GM18870 (cell line): ENCODE data around the gene CDKL4.
"Not testable (repeated sequence)": the region's sequence is repeated elsewhere in the genome, so short reads cannot be mapped to it uniquely, and the experiment has no call there.

Experiments
- ATAC-seq: cut with Tn5 transposase; IDR thresholded peaks from one replicate; pipeline ENCODE4 v1.9.1; 2021; ENCODE audit warnings: moderate library complexity; ENCODE audit not compliant: unreplicated experiment

The CDKL4 gene

DNA sequence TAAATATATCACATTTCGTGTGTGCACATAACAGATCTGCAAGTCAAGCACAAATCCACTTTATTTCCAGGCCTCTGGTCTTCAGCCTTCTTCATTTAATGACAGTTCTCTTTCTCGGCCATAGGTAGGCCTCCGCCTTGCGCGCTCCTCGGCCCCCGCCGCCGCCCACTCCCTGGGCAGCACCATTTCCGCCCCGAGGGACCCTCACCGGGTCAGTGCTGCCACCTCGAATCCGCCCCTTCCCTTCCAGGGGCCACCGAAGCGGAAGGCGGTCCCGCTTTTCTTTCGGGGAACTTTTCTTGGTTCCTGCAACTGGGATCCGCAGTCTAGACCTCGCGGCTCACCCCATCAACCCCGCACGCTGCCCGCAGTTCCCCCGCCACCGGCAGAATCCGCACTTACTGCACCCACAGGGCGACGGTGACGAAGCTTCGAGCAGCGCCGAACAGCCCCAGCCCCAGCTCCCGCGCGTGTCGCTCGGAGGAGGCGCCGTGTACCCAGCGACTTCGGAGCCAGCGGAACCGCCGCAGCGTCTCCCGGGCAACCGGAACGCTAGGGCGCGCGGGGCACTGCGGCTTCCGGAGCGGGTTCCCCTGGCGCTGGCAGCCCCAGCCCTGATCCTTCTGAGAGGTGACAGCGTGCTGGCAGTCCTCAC, at the start of gene CDKL4:
TSS of gene CDKL4 (minus strand) at position 502 of the 655 bp plus-strand sequence.
- no peak for ATAC-seq

DNA sequence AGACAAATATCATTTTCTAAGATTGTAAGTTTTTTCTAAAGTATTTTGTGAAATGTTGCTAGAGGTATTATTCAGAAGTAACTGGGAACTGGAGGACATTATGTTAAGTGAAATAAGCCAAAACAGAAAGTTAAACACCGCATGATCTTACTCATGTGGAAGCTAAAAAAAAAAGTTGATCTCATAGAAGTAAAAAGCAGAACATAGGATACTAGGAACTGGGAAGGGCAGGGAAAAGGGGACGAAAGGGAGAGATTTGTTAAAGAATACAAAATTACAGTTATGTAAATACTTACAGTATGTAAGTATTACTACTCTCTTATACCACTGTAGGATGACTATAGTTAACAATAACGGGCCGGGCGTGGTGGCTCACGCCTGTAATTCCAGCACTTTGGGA, 46.7 kb upstream of the CDKL4 start:
- ATAC-seq, result no peak

DNA sequence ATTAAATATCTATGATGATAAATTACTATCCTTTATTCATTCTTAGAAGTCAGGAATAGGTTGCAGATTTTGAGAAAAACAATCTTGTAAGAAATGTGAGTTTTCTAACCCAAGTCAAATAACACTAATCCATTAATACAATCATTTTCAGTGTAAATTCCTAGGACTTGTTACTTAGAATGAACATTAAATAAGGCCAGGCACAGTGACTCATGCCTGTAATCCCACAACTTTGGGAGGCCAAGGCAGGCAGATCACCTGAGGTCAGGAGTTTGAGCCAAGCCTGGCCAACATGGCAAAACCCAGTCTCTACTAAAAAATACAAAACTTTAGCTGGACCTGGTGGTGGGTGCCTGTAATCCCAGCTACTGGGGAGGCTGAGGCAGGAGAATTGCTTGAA, 45.8 kb upstream of the CDKL4 start:
- no peak for ATAC-seq

DNA sequence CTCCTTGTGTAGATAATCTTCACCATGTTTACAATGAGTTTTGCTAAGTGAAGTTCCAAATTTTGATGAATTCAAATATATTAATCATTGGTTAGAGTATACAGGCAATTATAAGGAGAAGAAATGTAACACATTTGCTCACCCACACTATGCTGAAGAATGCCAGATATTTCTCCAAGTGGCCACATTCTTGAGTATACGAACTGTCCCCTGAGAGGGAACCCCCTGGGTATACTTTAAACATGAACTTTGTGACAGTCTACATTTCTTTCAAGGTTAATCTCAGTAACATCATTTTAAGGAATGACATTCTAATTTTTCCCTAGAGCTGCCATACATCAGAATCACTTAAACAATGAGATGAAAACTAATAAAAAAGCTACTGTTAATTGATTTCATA, 39.8 kb upstream of the CDKL4 start:
- ATAC-seq, result no peak

DNA sequence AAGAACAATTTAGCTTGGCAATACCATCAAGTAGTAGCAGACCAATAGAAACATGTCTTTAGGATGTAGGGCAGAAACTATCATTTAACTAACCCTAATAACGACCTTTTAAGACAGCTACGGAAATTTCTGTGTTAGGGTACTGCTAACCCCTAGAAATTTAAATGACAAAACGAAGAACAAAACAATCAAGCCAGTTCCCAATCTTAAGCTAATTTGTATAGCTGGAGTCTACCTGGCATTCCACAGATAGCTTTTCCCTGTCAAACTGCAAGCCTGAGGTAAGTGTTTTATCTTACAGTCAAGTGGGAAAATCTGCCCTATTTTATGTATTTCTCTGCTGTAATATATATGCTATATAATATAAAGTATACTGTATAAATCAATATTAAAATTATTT, 37.6 kb upstream of the CDKL4 start:
- no peak for ATAC-seq

DNA sequence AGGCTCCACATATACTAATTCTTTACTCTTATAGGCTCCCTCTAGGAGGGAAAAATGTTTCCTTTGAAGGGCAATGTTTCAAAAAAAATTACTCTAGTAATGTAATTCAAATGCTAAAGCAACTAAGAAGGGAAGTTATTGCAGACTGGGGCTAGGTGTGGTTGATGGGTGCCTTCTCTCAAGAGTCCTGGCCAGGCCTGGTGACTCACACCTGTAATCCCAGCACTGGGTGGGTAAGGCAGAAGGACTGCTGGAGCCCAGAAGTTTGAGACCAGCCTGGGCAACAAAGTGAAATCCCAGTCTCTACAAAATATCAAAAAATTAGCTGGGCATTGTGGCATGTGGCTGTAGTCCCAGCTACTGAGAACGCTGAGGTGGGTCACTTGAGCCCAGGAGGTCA, 31.2 kb upstream of the CDKL4 start:
- ATAC-seq, result no peak

DNA sequence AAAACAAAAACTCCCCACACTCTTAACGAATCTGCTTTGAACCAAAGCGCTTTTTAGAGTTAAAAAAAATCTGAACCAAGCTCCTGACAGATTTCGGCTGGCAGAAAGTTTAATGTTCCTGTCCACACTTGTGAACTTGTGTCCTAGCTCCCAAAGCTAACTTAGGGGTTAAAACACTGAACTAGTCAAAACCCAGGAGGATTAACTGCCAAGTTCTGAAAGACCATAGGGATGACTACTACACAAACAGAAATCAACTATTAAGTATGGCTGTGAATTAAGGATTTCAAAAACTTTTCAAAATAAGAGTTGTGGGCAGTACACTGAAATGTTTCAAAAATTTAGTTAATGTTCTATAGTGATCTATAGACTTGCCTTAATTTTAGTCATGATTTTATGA, 26.2 kb upstream of the CDKL4 start:
- no peak for ATAC-seq

DNA sequence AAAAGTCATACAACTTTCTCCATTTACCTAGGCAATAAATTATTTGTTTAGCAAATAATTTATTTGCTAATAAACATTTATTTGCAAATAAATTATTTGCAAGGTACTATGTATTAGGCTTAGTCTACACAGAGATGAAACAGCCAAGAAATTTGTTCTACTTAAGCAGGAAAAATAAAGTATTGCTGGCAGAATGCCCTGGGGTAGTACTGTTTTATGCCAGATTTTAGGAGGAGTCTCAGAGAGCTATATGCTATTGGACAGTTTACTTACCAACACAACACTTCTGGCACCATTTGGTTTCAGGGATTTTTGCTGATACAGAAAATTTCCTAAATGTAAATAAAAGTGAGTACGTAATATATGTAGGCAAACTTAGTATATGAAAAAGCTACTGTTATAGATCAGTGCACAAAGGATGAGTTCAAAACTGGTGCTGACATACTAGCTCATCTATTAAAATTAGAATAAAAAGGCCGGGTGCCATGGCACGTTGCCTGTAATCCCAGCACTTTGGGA, 23.2 kb upstream of the CDKL4 start:
- ATAC-seq, result no peak

DNA sequence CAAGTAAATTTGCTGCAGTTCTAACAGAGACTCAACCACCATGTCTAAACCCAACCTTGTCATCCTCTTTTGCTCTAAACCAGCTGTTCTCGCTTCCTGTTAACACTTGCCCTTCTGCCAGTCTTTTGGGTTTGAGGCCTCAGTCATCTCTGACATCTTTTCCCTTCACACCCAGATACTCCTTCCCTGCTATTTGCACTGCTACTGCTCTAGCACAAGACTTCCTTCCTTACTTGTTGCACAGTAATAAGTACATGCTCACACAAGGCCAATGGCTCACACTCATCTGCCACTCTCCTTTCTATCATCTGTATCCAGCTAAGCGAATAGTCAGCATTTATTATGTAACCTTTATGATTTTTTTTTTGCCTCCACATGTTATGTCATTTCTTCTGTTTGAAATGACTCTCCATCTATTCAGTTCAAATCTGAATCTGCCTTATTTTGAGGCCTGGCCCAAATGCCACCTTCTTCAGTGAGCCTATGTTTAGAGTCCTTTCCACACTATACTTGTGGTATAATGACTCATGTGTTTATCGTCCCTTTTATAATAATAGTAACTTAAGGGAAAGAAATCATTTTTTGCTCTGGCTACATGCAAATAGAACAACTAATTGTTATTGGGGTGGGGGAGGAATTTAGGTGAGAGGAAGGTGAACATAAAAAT, 22.5 kb upstream of the CDKL4 start:
- peak; percentile 71 for ATAC-seq

DNA sequence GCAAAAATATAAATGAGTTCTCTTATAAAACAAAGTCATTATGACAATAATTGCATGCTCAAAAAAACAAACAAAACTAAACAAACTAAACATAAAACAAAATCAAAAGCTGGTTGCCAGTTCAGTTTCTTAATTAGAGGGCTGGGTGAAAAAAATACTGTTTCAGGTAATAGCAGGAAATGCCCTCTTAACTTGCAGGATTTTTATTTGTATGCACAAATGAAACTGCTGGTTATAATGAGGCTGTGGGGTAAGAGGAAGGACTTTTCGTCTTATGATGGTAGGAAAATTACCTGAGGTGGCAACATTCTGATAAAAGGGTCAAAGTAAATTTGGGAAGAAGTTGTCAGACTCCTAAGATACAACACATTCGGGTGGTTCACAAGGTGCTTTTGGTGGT, 21.5 kb upstream of the CDKL4 start:
- no peak for ATAC-seq

DNA sequence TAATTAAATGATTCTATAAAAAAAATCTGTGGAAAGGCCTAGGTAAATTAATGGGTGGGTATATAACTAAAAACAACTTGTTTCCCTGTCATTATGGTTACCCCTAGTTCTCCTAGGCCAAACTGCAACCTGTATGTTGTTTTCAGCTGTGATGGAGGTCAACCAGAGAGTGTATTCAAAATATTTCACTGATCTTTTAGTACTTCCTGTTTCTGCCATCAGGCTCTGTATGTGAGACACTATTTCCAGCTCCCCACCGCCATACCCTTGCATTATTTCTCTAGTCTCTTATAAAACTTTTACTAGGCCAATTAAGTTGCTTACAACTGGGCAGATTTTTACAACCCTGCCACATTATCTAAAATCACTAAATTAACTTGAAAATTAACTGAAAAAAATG, 21.0 kb upstream of the CDKL4 start:
- no peak for ATAC-seq

DNA sequence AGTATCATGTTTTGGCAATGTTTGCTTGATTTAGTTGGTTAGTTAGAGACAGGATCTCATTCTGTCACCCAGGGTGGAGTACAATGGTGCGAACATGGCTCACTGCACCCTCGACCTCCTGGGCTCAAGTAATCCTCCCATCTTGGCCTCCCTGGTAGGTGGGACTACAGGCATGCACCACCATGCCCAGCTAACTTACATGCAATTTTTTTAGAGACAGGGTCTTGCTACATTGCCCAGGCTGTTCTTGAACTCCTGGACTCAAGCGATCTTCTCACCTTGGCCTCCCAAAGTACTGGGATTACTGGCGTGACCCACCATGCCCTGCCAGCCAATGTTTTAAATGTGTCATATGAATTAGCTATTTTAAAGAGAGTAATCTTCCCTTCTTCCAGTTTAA, 16.3 kb upstream of the CDKL4 start:
- no peak for ATAC-seq

DNA sequence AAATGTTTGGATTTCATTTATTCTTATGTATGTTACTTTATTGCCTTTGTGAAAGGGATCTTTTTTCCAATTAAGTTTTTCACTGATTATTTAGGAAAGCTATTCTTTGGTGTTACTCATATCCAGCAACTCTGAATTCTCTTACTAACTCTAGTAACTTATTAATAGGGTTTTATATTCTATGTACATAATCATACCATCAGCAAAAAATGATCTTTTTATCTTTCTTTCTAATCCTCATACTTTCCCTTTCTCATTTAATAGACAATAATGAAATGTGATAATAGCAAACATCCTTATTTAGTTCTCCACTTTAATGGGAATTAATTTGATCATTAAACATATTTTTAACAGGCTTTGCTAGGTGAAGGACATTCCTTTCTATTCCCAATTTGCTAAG, 12.3 kb upstream of the CDKL4 start:
- ATAC-seq, result no peak

DNA sequence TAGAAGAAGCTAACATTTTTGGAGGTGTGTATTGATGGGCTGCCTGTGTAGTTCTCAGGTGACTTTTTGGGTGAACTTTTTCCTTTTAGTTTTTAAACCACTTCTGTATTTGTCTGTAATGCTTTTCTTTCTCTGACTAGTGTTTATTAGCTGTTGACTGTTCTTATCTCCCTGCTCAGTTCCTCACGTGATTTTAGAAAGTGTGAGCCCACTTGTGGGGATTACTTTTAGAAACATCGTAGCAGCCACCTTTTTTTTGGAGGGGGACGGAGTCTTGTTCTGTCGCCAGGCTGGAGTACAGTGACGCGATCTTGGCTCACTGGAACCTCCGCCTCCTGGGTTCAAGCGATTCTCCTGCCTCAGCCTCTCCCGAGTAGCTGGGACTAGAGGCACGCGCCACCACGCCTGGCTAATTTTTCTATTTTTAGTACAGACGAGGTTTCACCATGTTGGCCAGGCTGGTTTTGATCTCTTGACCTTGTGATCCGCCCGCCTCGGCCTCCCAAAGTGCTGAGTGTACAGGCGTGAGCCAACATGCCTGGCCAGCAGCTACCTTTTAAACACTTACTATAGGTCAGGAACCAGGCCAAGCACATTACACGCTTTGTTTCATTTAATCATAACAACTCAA, 9.2 kb upstream of the CDKL4 start:
- no peak for ATAC-seq

DNA sequence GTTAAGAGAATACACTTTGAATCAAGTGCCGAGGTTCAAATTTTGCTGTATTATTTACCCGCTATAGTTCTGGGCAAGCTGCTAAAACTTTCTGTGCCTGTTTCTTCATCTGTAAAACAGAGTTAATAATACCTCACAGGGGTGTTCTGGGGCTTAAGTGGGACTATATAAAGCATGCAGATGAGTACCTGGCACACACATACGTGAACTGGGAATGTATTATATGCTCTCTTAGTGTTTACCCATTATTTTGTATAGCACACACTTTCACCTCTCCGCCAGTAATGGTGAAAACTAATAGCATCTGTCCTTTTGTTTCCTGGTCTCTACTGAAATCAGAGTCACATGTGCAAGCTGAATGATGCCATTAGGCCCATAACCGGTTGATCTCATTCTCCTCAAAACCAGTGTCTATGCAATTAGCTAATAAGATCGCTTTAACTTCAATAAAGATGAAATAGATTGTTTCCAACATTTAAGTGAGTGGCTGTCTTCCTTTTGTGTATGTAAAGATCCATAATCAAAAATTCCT, 3.8 kb upstream of the CDKL4 start:
- ATAC-seq, result no peak

DNA sequence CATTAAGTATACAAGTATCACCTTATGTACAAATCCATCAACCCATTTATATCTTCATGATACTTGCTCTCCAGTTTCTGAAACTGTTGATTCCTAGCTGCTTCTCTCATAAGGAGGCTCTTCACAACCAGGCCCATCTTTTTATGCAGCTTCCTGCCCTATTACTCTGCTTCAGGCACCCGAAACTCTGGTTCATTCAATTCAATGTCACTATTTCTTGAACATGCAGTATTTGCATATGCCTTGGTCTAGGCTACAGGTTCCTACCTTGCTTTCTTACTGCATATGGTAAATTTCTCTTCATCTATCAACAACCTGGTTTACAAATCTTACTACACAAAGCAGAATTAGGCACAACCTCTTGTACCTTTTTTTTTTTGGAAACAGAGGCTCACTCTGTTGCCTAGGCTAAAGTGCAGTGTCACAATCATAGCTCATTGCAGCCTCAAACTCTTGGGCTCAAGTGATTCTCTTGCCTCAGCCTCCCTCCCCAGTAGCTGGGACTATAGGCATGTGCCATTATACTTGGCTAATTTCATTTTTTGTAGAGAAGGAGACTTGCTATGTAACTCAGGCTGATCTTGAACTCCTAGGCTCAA, 2.7 kb upstream of the CDKL4 start:
- no peak for ATAC-seq

DNA sequence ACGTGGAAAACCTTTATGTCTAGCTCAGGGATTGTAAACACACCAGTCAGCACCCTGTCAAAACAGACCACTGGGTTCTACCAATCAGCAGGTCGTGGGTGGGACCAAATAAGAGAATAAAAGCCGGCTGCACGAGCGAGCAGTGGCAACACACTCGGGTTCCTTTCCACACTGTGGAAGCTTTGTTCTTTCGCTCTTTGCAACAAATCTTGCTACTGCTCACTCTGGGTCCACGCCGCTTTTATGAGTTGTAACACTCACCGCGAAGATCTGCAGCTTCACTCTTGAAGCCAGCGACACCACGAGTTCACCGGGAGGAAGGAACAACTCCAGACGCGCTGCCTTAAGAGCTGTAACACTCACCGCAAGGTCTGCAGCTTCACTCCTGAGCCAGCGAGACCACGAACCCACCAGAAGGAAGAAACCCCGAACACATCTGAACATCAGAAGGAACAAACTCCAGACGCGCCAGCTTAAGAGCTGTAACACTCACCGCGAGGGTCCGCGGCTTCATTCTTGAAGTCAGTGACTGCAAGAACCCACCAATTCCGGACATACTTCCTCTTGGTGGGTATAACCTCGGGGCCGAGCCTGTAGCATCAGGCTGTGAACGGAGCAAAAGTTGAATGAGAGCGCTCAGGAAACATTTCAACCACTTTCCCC, 1.3 kb upstream of the CDKL4 start:
- not testable (repeated sequence) for ATAC-seq

DNA sequence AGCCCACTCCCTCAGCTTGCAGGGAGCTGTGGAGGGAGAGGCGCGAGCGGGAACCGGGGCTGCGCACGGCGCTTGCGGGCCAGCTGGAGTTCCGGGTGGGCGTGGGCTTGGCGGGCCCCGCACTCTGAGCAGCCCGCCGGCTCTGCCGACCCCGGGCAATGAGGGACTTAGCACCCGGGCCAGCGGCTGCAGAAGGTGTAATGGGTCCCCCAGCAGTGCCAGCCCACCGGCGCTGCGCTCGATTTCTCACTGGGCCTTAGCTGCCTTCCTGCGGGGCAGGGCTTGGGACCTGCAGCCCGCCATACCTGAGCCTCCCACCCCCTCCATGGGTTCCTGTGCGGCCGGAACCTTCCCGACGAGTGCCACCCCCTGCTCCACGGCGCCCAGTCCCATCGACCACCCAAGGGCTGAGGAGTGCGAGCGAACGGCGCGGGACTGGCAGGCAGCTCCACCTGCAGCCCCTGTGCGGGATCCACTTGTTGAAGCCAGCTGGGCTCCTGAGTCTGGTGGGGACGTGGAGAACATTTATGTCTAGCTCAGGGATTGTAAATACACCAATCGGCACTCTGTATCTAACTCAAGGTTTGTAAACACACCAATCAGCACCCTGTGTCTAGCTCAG, 582 bp upstream of the CDKL4 start:
- not testable (repeated sequence) for ATAC-seq

DNA sequence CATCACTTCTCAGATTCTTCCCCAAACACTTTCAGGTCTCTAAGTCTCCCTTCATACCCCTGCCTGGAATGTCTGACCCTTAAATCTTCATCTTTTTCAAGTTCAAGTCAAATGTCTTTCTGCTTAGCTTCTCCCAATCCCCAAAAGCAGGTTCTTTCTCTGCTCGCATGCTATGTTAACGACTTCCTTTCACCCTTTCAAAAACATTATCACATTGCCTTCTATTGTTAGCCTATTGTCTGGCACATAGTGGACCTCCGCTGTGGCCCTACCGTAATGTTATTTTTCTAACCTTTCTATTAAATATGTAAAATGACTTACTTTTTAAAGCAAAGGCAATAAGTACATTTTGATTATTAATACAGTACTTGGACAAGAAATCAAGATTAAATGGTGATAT, 2.2 kb downstream of the CDKL4 start:
- no peak for ATAC-seq

DNA sequence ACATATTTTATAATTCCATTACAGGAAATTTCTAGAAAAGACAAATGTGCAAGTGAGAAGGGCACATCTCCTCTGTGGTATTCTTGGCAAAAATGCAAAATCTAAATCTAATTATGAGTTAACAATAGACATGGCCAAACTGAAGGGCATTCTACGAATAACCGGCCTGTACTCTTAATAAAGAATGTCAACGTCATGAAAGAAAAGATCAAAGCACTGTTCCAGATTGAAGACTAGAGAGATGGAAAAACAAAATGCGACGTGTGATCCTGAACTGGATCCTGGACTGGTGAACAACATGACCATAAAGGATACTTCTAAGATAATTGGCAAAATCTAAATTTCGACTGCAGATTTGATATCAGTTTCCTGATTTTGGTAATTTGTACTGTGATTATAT, 3.0 kb downstream of the CDKL4 start:
- ATAC-seq, result no peak

DNA sequence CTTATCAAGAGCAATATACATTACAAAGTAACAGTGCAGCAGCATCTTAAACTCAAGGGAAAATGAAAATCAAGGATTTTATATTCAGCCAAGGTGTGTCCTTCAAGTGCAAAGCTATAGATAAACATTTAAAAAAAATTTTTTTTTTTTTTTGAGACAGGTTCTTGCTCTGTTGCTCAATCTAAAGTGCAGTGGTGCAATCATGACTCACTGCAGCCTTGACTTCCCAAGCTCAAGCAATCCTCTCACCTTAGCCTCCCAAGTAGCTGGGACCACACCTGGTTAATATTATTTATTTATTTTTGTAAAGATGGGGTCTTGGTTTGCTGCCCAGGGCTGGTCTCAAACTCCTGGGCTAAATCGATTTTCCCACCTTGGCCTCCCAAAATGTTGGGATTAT, 9.0 kb downstream of the CDKL4 start:
- ATAC-seq, result no peak
